Activated CD4-positive, alpha-beta T cell treated with anti-CD3 and anti-CD28 coated beads, Interleukin-2, amount 10 ng/mL, durations not matched to agents 7 days and 5 days (primary cell): ENCODE measurements around the gene EOLA2. TPM values are rescaled to one million over a fixed set of nuclear protein-coding genes. Genes with fewer than 3 reads are reported as not detected.
A peak's percentile ranks its signal among the peaks of the same experiment; 100 is the strongest.
"Not testable (repeated sequence)": the region's sequence is repeated elsewhere in the genome, so short reads cannot be mapped to it uniquely, and the experiment has no call there.

ENCODE experiments used
- CTCF ChIA-PET: fragments of 350-600 bp; sonication (Branson Sonifier 250); formaldehyde crosslinking; loops from one replicate; lab custom pipeline; 2021; ENCODE audit warnings: antibody characterized with exemption; lab: Charles Lee
- POLR2A ChIA-PET: fragments of 350-600 bp; sonication (Branson Sonifier 250); formaldehyde crosslinking; loops from one replicate; lab custom pipeline; 2021; ENCODE audit warnings: antibody characterized with exemption; lab: Charles Lee
- DNase-seq: peaks from one replicate; pipeline ENCODE4 v3.0.0-alpha.2; 2020
- H3K27ac Mint-ChIP-seq: one replicate; pipeline ENCODE4 v1.8.0; 2021; ENCODE audit warnings: mild to moderate bottlenecking, moderate library complexity, mixed read lengths
- H3K27me3 Mint-ChIP-seq: one replicate; pipeline ENCODE4 v1.8.0; 2021; ENCODE audit warnings: mixed read lengths
- H3K36me3 Mint-ChIP-seq: one replicate; pipeline ENCODE4 v1.8.0; 2021; ENCODE audit warnings: low read depth, mixed read lengths
- H3K4me1 Mint-ChIP-seq: one replicate; pipeline ENCODE4 v1.8.0; 2021; ENCODE audit warnings: mixed read lengths
- H3K4me3 Mint-ChIP-seq: one replicate; pipeline ENCODE4 v1.8.0; 2021; ENCODE audit warnings: mild to moderate bottlenecking, moderate library complexity, mixed read lengths
- H3K9me3 Mint-ChIP-seq: one replicate; pipeline ENCODE4 v1.8.0; 2021; ENCODE audit warnings: mixed read lengths
- total RNA-seq, 2 experiments: library from RNA; stranded (reverse); gene quantifications; one replicate each; pipeline ENCODE4 v1.2.3, GENCODE V29; 2021

Gene EOLA2
- total RNA-seq, 2 experiments from 2014 or later: 22.6 to 25.4 TPM

- H3K4me3 Mint-ChIP-seq, DNase-seq, H3K27me3 Mint-ChIP-seq, CTCF ChIA-PET, H3K4me1 Mint-ChIP-seq, POLR2A ChIA-PET, H3K9me3 Mint-ChIP-seq, H3K36me3 Mint-ChIP-seq: not testable (repeated sequence)
- H3K27ac Mint-ChIP-seq: peak within 1 kb of the TSS; percentile 69
Measured at GRCh38 chrX:149929400-149929799, 8.9 kb downstream of the EOLA2 start, which contains the start of gene HSFX4. Gene HSFX4 (plus strand): TSS chrX:149929573. CDS start chrX:149929645, 72 bp downstream.

- H3K27me3 Mint-ChIP-seq, H3K4me3 Mint-ChIP-seq, H3K9me3 Mint-ChIP-seq, H3K4me1 Mint-ChIP-seq, POLR2A ChIA-PET, DNase-seq, H3K36me3 Mint-ChIP-seq, CTCF ChIA-PET: not testable (repeated sequence)
- peak overlapping the region; percentile 69 for H3K27ac Mint-ChIP-seq
Measured at GRCh38 chrX:149928635-149929034, 9.7 kb downstream of the EOLA2 start.

GRCh38 chrX:149927964-149928258, 10.4 kb downstream of the EOLA2 start:
- H3K9me3 Mint-ChIP-seq, H3K4me1 Mint-ChIP-seq, H3K4me3 Mint-ChIP-seq, POLR2A ChIA-PET, H3K27me3 Mint-ChIP-seq, H3K27ac Mint-ChIP-seq, H3K36me3 Mint-ChIP-seq, CTCF ChIA-PET, DNase-seq: not testable (repeated sequence)

GRCh38 chrX:149927245-149927963, 10.9 kb downstream of the EOLA2 start:
- H3K27me3 Mint-ChIP-seq, H3K27ac Mint-ChIP-seq, DNase-seq, POLR2A ChIA-PET, H3K9me3 Mint-ChIP-seq, CTCF ChIA-PET, H3K36me3 Mint-ChIP-seq, H3K4me1 Mint-ChIP-seq, H3K4me3 Mint-ChIP-seq: not testable (repeated sequence)

GRCh38 chrX:149924434-149924833, 13.9 kb downstream of the EOLA2 start:
- H3K4me3 Mint-ChIP-seq, H3K9me3 Mint-ChIP-seq, DNase-seq, CTCF ChIA-PET, H3K36me3 Mint-ChIP-seq, H3K27me3 Mint-ChIP-seq, H3K27ac Mint-ChIP-seq, H3K4me1 Mint-ChIP-seq, POLR2A ChIA-PET: not testable (repeated sequence)

- H3K4me3 Mint-ChIP-seq, CTCF ChIA-PET, H3K27me3 Mint-ChIP-seq, H3K4me1 Mint-ChIP-seq, POLR2A ChIA-PET, H3K27ac Mint-ChIP-seq, H3K36me3 Mint-ChIP-seq, DNase-seq, H3K9me3 Mint-ChIP-seq: not testable (repeated sequence)
Measured at GRCh38 chrX:149923836-149924235, 14.5 kb downstream of the EOLA2 start.

GRCh38 chrX:149916745-149917392, 21.4 kb downstream of the EOLA2 start:
- H3K4me3 Mint-ChIP-seq: no peak overlapping the region
- DNase-seq: no peak
- H3K9me3 Mint-ChIP-seq: peaks cover 4% of the 10 kb centered on the region
- H3K27ac Mint-ChIP-seq: no peak overlapping the region
- POLR2A ChIA-PET: no interaction called here
- H3K36me3 Mint-ChIP-seq: no peaks in the 10 kb centered on the region
- no peaks in the 10 kb centered on the region for H3K27me3 Mint-ChIP-seq
- peaks cover 3% of the 10 kb centered on the region for H3K4me1 Mint-ChIP-seq
- CTCF ChIA-PET: interaction anchor here (1.0 to 1.1 kb wide), 2 partner anchors 19 to 21 kb away, joined by 3 to 4 read pairs; partner anchors contain the start of gene EOLA2

- Mint-ChIP-seq H3K27me3 (no peaks in the 10 kb centered on the region), H3K4me1 (no peaks in the 10 kb centered on the region), H3K4me3 (no peak overlapping the region), H3K9me3 (peaks cover 4% of the 10 kb centered on the region), H3K36me3 (no peaks in the 10 kb centered on the region), H3K27ac (no peak overlapping the region)
- CTCF ChIA-PET: interaction anchor here (1.0 kb wide), 1 partner anchor 9 kb away, joined by 3 read pairs; no protein-coding TSS in a partner anchor
- POLR2A ChIA-PET: no interaction called here
- DNase-seq: no peak
Measured at GRCh38 chrX:149910178-149910695, 28.1 kb downstream of the EOLA2 start.

GRCh38 chrX:149909324-149910177, 28.7 kb downstream of the EOLA2 start:
- CTCF ChIA-PET: interaction anchor here (1.0 kb wide), 1 partner anchor 8 kb away, joined by 3 read pairs; no protein-coding TSS in a partner anchor
- no peak overlapping the region for H3K4me3 Mint-ChIP-seq
- no peaks in the 10 kb centered on the region for H3K36me3 Mint-ChIP-seq
- H3K27me3 Mint-ChIP-seq: no peaks in the 10 kb centered on the region
- no peak overlapping the region for H3K27ac Mint-ChIP-seq
- H3K4me1 Mint-ChIP-seq: peaks cover 3% of the 10 kb centered on the region
- no peak for DNase-seq
- POLR2A ChIA-PET: no interaction called here
- peaks cover 4% of the 10 kb centered on the region for H3K9me3 Mint-ChIP-seq

- H3K27me3 Mint-ChIP-seq: no peaks in the 10 kb centered on the region
- POLR2A ChIA-PET: no interaction called here
- H3K4me3 Mint-ChIP-seq: no peak overlapping the region
- H3K27ac Mint-ChIP-seq: no peak overlapping the region
- peaks cover 9% of the 10 kb centered on the region for H3K4me1 Mint-ChIP-seq
- no peaks in the 10 kb centered on the region for H3K36me3 Mint-ChIP-seq
- CTCF ChIA-PET: no interaction called here
- H3K9me3 Mint-ChIP-seq: no peaks in the 10 kb centered on the region
- DNase-seq: no peak
Measured at GRCh38 chrX:149908727-149909126, 29.6 kb downstream of the EOLA2 start.

- Mint-ChIP-seq H3K27ac (no peak overlapping the region), H3K4me1 (peaks cover 9% of the 10 kb centered on the region), H3K36me3 (no peaks in the 10 kb centered on the region), H3K9me3 (no peaks in the 10 kb centered on the region), H3K27me3 (no peaks in the 10 kb centered on the region), H3K4me3 (no peak overlapping the region)
- CTCF ChIA-PET: no interaction called here
- DNase-seq: no peak
- POLR2A ChIA-PET: no interaction called here
Measured at GRCh38 chrX:149908308-149908707, 30.0 kb downstream of the EOLA2 start.

GRCh38 chrX:149903889-149904748, 34.2 kb downstream of the EOLA2 start:
- POLR2A ChIA-PET: no interaction called here
- CTCF ChIA-PET: no interaction called here
- H3K27me3 Mint-ChIP-seq: no peaks in the 10 kb centered on the region

More at GRCh38 chrX:149903889-149904748, 34.2 kb downstream of the EOLA2 start:
- no peak for DNase-seq
- Mint-ChIP-seq H3K36me3 (no peaks in the 10 kb centered on the region), H3K4me1 (peaks cover 9% of the 10 kb centered on the region), H3K4me3 (peak overlapping the region; percentile 29), H3K27ac (peak overlapping the region; percentile 43), H3K9me3 (no peaks in the 10 kb centered on the region)
